GM21737 (cell line): Measurements from ENCODE around the gene ERCC8.
"Not testable (repeated sequence)": the region's sequence is repeated elsewhere in the genome, so short reads cannot be mapped to it uniquely, and the experiment has no call there.

ENCODE experiments used
- ATAC-seq: cut with Tn5 transposase; IDR thresholded peaks from one replicate; pipeline ENCODE4 v1.9.1; 2021; ENCODE audit warnings: mild to moderate bottlenecking, moderate library complexity; ENCODE audit not compliant: unreplicated experiment

The ERCC8 gene, protein sequence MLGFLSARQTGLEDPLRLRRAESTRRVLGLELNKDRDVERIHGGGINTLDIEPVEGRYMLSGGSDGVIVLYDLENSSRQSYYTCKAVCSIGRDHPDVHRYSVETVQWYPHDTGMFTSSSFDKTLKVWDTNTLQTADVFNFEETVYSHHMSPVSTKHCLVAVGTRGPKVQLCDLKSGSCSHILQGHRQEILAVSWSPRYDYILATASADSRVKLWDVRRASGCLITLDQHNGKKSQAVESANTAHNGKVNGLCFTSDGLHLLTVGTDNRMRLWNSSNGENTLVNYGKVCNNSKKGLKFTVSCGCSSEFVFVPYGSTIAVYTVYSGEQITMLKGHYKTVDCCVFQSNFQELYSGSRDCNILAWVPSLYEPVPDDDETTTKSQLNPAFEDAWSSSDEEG

DNA sequence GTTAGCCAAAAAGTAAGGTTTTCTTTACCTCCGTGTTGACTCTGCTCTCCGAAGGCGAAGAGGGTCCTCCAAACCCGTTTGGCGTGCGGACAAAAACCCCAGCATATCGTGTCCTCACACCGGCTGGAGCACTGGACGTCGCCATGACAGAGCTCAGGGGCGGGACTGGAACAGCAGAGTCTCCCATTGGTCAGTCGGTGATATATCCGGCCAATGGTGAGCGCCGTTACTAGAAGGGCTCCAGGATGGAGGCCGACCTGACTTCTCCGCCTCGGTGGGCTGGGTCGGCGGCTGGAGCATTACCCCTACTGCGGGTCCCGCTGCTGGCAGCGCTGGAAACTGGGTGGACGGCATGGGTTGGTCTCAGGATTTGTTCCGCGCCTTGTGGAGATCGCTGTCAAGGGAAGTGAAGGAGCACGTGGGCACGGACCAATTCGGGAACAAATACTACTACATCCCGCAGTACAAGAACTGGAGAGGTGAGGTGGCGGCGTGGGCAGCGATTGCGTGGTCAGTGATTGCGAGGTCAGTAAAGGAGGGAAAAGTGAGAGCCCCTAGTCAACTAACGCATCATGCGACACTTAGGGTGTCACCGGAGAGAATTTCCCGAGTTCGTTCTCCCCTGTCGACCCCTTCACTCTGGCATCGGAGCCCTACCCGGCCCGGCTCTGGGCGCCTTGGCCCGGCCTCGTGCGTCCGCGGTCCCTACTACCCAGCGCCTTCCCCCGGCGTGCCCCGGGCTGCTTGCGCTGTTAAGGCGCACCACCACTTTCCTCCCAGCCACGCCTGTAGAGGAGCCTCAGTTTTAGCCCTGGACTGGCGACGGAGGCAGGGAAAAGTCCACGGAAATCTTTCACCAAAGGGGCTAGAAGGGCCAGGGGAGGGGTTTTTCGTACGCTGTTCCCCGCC is at the start of gene ERCC8, which contains the start of gene NDUFAF2:
Gene ERCC8 (minus strand): TSS at position 167 of the 909 bp plus-strand sequence. CDS start 62 bp downstream, at position 105.
Gene NDUFAF2 (plus strand): TSS at position 302 of the 909 bp plus-strand sequence. CDS start 51 bp downstream, at position 353.
- ATAC-seq: peak; percentile 100

DNA sequence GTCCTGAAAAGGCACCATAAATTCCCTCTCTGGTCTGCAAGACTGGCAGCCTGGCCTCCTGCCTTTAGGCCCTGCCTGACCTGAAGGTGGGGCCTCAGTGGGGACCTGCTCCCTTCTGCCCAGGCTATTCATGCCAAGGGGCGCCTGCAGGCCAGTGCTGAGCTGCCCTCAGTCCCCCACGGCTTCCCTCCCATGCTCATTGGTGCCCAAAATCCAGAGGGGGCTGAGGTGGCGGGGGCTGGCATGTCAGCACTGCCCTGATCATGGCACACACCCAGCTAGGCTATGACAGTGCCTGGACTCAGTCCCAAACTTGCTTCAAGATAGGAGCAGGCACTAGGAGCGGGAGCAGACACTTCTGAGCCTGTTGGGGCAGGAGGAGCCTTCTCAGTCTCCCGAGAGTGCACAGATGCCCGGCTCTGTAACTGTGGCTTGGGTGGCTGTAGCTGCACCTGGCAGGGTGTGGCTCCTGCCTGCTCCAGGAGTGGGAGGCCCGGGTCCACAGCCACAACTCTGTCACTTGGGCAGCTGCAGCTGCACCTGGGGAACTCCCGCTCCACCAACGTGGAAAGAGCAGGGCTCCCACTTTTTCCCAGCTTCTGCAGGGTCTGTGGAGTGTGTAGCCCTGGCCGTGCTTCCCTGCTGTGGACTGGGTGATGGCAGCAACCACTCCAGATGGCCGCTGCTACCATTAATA is 49.2 kb upstream of the ERCC8 start:
- ATAC-seq: no peak

DNA sequence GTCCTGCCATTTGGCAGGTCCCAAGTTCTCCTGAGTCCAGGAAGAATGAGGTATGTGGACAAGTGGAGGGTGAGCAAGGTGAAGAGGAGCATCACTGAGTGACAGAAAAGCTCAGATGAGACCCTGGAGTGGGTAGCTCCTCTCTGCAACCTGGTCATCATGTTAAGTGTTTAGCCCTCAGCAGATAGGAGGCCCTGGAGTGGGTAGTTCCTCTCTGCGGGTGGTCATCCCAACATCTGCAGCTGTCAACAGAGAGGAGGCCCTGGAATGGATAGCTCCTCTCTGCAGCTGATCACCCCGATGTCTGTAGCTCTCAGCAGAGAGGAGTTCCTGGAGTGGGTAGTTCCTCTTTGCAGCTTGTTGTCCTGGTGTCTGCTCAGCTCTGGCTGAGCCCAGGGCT is 48.6 kb upstream of the ERCC8 start:
- ATAC-seq: no peak

DNA sequence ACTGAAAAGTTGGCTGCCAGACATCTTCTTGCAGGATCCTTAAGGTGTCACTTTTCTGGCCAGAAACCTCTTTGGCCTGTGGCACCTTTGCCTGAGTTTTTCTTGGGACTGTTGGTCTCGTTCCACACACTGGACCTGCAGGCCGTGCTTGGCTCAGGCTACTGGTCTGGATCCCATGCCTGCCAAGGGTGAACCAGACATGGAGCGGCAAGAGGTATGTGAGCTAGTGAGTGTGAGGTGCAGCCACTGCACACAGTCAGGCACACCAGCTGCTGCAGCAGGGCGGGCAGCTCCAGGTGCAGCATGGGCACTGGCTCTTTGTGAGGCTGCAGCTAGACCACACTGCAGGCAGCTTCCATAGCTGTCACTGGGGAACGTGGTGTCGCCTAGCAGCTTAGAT is 48.0 kb upstream of the ERCC8 start:
- no peak for ATAC-seq

DNA sequence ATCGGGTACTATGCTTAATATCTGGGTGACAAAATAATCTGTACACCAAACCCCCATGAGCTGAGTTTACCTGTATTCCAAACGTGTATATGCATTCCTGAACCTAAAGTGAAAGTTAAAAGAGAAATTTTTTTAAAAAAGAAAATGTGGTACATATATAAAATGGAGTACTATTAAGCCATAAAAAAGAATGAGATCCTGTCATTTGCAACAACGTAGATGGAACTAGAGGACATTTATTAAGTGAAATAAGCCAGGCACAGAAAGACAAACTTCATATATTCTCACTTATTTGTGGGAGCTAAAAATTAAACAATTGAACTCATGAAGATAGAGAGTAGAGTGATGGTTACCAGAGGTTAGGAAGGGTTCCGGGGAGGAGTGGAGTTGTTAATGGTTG is 44.9 kb upstream of the ERCC8 start:
- ATAC-seq: no peak

DNA sequence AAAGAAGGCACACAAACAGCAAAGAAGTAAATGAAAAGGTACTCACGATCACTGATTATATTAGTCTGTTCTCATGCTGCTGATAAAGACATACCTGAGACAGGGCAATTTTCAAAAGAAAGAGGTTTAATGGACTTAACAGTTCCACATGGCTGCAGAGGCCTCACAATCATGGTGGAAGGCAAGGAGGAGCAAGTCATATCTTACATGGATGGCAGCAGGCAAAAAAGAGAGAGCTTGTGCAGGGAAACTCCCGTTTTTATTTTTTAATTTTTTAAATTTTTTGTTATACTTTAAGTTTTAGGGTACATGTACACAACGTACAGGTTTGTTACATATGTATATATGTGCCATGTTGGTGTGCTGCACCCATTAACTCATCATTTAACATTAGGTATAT is 37.3 kb upstream of the ERCC8 start:
- ATAC-seq: not testable (repeated sequence)

DNA sequence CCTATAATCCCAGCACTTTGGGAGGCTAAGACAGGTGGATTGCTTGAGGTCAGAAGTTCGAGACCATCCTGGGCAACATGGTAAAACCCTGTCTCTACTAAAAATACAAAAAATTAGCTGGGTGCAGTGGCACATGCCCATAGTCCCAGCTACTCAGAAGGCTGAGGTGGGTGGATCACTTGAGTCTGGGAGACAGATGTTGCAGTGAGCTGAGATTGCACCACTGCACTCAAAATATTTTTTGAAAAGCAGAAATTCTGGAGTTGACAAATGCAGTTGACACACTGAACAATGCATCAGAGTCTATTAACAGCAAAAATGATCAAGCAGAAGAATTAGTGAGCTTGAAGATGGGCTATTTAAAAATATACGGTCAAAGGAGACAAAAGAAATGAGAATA is 35.6 kb upstream of the ERCC8 start:
- ATAC-seq: no peak

DNA sequence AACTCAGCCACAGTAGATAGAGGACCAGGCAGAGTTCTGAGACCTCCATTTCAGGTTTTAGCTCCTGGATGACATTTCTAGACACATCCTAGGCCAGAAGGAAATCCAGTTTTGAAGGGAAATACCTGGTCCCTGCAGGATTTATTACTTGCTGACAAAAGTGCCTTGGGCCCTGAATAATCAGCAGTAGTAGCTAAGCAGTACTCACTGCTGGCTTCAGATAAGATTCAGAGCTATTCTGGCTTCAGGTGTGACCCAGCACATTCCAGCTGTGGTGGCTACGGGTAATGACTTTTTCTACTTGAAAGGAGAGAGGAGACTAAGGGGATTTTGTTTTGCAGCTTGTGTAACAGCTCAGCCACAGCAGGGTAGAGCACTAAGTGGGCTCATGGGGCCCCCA is 34.1 kb upstream of the ERCC8 start:
- ATAC-seq: no peak

DNA sequence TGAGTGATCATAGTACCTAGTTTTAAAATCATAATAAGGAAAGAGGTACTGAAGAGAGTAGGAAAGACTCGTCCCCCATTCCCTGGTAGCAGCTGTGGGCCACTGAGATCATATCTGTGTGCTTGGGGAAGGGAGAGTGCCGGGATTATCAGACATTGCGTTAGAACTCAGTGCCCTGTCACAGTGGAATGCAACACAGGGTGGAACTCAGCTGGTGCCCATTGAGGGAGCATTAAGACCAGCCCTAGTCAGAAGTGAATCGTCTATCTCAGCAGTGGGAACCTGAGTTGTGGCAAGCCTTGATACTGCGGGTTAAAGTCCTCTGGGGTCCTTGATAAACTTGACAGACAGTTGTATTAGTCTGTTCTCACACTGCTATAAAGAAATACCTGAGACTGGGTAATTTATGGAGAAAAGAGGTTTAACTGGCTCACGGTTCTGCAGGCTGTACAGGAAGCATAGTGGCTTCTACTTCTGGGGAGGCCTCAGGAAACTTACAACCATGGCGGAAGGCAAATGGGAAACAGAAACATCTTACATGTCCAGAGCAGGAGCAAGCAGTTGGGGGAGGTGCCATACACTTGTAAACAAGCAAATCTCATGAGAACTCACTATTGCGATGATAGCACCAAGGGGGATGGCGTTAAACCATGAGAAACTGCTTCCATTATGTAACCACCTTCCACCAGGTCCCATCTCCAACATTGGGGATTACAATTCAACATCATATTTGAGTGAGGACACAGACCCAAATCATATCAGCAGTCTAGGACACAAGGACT is 33.3 kb upstream of the ERCC8 start:
- no peak for ATAC-seq

DNA sequence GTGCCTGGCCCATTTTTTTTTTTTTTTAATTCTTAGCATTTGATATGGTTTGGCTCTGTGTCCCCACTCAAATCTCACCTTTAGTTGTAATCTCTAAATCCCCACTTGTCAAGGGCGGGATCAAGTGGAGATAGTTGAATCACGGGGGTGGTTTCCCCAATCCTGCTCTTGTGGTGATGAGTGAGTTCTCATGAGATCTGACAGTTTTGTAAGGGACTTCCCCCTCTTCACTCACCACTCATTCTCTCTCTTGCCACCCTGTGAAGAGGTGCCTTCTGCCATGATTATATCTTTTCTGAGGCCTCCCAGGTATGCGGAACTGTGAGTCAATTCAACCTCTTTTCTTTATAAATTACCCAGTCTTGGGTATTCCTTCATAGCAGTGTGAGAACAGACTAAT is 27.4 kb upstream of the ERCC8 start:
- ATAC-seq: no peak

DNA sequence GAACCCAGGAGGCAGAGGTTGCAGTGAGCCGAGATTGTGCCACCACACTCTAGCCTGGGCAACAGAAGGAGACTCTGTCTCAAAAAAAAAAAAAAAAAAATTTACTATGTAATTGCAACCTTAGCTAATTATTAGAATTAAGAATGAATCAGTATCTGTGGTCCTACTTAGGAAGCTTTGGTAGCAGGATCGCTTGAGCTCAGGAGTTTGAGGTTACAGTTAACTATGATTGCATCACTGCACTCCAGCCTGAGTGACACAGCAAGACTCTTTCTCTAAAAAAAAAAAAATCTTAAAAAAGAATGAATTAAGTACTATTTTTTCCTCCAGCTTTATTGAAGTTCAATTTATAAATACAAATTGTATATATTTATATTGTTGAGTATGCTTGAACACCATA is 16.8 kb upstream of the ERCC8 start:
- no peak for ATAC-seq

DNA sequence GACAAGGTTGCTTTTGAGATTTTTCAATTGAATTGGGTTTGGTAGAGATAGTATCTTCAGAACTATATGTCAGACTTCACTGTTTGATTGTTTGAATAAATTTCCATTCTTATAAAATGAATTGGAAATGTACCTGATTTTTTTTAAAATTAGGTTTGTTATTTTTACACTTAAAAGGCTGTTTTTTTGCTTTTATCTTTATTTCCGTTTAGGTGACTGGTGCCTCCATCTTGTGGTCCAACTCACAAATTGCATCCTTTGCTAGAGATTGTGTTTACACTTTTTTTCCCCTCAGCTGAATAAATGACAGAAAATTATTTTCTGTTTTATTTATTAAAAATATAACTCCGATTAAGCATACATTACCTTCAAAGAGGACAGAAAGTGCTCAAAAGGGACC is 15.7 kb upstream of the ERCC8 start:
- ATAC-seq: no peak

DNA sequence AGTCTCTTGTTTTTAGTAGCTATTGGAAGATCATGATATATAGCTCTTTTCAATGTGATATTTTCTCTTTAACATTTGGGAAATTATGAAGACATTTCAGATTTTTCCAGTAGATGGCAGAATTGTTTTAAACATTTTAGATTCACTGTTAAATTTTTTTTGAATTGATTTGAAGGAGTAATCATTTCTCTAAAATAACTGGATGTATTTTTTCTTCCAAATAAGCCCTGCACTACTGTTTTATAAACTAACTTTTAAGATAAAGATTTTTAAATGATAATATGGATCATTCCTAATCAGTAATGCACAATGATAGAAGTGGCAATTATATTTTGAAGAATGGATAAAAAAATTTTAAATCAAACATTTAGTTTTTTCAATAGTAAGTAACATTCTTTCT is 14.3 kb upstream of the ERCC8 start:
- ATAC-seq: no peak

DNA sequence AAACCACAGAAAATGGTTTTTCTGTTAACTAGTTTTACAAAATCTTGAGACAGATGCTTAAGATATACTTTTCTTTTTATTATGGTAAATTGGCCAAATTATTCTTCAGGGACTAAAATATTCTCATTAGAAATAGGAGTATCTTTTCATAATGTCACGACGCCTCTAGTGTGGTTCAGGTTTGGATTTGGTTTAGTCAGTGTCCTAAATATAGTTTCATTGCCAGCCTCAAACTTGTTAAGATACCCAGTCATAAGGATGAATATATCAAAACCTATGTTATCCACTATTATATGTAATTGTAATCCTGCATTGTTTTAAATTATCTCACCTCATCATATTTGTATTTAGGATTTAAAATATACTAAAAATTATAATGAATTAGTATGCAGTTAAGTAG is 13.8 kb upstream of the ERCC8 start:
- no peak for ATAC-seq

DNA sequence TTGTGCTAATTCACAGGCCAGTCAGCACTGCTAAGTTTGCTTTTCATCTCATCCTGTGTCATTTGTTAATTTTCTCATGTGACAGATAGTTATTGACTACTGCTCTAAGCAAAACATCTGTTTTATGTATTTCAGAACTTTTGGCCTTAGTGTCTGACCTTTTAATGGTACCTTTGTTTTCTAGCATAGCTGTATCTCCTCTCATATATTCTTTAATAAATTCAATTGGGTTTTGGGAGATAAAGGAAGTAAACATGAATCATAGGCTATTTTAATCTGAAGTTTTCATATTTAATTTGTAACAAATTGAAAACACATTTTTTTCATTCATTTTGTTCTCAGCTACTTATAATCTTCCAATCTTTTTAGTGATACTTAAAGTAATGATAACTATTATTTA is 13.2 kb upstream of the ERCC8 start:
- no peak for ATAC-seq

DNA sequence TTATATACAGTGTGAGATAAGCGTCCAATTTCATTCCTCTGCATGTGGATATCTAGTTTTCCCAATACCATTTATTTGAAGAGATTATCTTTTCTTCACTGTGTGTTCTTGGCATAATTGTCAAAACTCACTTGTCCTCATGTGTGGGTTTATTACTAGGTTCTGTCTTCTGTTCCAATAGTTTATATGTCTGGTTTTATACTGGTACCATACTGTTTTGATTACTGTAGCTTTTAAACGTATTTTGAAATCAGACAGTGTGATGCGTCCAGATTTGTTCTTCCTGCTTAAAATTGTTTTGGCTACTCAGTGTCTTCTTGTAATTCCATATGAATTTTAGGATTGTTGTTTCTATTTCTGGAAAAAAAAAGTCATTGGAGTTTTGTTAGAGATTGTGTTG is 10.4 kb upstream of the ERCC8 start:
- ATAC-seq: no peak

DNA sequence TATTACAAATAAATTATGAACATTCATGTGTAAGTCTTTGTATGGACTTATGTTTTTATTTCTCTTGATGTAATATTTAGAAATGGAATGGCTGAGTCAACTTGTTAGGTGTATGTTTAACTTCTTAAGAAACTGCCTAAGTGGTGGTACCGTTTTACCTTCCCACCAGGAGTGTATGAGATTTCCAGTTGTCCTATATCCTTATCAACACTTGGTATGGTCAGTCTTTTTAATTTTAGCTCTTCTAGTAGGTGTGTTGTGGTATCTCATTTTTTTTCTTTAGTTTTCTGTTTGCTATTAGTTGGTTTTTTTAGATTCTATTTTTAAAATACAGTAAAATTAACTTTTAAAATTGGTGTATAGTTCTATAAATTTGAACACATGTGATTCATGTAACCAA is 3.9 kb upstream of the ERCC8 start:
- ATAC-seq: no peak

DNA sequence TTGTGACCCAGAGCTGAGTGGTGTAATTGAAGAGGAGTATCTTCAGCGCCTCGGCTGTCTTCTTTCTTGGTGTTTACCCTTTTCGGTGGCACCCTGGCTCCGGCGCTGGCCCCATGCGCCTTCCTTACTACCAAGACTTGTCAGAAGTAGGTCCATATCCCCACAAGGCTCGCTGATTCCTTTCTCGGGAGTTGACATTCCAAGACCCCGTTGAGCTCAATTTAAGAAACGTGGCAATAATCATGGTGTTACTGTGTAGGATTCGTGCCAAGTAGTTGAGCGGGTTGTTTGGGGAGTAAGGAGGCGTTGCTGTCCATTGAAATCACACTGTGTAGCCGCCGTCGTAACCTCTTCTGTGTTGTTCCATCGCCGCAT is 930 bp upstream of the ERCC8 start:
- ATAC-seq: peak; percentile 28

DNA sequence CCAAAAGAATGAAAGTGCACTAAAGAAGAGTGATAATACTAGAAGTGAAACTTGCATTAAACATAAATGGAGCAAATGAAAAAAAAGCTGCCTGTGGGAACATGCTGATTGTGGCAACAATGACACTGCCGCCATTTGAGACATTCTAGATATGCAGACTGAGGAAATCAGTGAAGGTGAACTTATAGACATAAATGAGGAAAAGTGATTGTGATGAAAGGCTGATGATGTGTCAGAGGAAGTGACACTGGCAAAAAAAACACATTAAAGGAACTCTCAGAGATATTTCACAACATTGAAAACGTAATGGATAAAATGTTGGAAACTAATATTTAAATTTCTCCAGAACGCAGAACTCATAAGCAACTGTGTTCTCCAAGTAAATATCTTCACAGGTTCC is 1.2 kb downstream of the ERCC8 start:
- no peak for ATAC-seq

DNA sequence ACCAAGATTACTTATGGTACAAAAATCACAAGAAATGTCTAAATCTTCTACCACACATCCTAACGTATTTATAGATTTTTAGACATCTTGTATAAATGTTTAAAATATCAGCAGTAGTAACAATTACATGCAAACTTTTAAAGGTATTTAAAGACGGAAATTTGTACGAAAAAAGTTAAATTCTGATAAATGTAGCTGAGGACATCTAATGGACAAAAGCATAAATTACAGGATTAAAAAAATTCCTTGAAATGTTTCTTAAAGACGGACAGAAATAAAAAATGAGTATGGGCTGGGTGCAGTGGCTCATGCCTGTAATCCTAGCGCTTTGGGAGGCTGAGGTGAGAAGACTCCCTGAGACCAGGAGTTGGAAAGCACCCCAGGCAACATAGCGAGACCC is 15.8 kb downstream of the ERCC8 start:
- ATAC-seq: no peak

DNA sequence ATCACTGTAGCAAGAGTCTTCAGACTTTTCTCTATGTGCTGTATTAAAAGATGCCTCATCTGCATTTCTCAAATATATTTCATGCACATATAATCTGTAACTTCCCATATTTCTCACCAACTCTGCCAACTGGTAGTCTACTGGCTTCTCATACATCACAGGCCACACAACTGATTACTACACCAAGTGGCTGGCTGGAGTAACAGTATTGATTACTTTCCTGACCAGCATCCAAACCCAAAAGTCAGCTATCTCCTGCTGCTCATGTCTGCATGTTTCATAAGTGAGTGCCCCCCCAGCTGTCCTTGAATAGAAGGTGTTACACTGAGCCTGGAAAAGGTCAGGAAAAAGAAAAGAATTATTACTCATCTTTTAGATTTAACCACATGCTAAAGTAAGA is 17.4 kb downstream of the ERCC8 start:
- ATAC-seq: no peak
